ENCODE measurements around the gene PER1. TPM values are rescaled to one million over a fixed set of nuclear protein-coding genes. Genes with fewer than 3 reads are reported as not detected.

PER1 gene
- total and polyA plus RNA-seq, 9 of the 15 experiments (the other 6 are each of a cell fraction or from before 2014, with no cell fraction given): 0.13 to 26.0 (median 3.4) TPM

GRCh38 chr17:8163978-8164814 is 12.0 kb upstream of the PER1 start (continued):
- TF ChIP-seq, protein P1, sequence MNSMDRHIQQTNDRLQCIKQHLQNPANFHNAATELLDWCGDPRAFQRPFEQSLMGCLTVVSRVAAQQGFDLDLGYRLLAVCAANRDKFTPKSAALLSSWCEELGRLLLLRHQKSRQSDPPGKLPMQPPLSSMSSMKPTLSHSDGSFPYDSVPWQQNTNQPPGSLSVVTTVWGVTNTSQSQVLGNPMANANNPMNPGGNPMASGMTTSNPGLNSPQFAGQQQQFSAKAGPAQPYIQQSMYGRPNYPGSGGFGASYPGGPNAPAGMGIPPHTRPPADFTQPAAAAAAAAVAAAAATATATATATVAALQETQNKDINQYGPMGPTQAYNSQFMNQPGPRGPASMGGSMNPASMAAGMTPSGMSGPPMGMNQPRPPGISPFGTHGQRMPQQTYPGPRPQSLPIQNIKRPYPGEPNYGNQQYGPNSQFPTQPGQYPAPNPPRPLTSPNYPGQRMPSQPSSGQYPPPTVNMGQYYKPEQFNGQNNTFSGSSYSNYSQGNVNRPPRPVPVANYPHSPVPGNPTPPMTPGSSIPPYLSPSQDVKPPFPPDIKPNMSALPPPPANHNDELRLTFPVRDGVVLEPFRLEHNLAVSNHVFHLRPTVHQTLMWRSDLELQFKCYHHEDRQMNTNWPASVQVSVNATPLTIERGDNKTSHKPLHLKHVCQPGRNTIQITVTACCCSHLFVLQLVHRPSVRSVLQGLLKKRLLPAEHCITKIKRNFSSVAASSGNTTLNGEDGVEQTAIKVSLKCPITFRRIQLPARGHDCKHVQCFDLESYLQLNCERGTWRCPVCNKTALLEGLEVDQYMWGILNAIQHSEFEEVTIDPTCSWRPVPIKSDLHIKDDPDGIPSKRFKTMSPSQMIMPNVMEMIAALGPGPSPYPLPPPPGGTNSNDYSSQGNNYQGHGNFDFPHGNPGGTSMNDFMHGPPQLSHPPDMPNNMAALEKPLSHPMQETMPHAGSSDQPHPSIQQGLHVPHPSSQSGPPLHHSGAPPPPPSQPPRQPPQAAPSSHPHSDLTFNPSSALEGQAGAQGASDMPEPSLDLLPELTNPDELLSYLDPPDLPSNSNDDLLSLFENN (IDR thresholded peaks at IDR 0.05; ENCODE audit: low read depth in 2 of 2, low read length in 2 of 2): peak in 1 of 2 experiments; percentile 63; a peak in 2 of 4 replicates

DNA sequence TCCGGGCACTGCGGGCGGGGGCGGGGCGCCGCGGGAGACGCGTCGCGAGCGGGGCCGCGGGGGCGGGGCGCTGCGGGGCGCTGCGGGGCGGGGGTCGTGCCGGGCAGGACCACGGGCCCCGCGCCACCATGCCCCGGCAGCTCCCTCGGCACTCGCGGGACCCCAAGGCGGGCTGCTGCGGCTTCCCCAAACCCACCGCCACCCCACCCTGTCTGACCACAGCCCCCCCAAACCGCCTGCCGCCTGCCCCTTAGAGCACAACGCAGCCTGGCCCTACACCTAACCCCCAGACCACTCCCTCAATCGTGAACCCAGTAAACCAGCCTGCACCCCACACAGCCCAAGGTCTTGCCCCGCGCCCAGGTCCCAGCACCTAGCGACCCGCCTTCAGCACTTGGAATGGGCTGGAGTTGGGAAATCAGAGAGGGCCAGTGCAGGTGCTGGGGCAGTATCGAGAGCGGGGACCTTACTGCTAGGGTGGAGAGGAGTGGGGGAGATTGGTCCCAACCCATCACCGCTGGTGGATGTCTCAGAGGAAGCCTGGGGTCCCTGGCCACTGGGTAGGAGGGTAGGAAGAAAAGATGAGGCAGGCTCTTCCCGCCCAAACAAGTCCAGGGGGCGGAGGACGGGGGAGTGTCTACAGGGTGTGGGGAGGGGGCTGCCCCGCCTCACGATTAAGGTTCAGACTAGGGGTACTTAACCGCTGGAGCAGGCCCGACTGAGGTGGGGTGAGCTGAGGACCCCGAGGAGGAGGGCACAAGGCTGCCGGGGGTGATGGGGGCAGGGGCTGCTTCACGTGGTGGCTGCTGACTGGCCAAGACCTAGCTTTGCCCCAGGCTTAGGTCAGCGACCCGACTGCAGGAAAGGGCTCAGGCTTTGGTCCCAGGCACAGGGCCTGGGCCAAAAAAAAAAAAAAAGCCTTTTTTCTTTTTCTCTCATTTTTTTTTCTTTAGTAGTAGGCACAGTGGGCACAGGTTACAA is 11.1 kb upstream of the PER1 start:
- WGBS (ENCODE audit: insufficient coverage, low coverage, missing lambda C conversion rate): 22% methylated on average over 12 of the region's 55 CpGs
- no peak for FAIRE-seq
- in situ Hi-C loops (cut with MboI): no loop called here
- ATAC-seq: peak; percentile 9; the same call in 2 of the 3 replicates
- peak overlapping the region; percentile 91 to 96 for H3K9ac ChIP-seq (ENCODE audit: insufficient read depth in 1 of 2, low read depth in 2 of 2, low read length in 2 of 2)
- peaks cover 31% of the 10 kb centered on the region for H3K79me2 ChIP-seq (ENCODE audit: control insufficient read depth, insufficient read depth, low read length)
- peaks cover 29% of the 10 kb centered on the region; the same call in 2 of the 3 replicates for H3K36me3 ChIP-seq (ENCODE audit: control insufficient read depth, insufficient read depth, low read length)
- no peaks in the 10 kb centered on the region for H3K27me3 ChIP-seq (ENCODE audit: control insufficient read depth in 2 of 2, insufficient read depth in 2 of 2, low read length in 2 of 2)
- H3K27ac ChIP-seq (ENCODE audit: extremely low read depth, low read depth, low read length): peak overlapping the region; percentile 87
- CTCF ChIA-PET (ENCODE audit: low intra/inter-chr PET ratio): no interaction called here
- 0 out of 2 replicates have a peak, but pooled peaks cover 12% of the 10 kb centered on the region for H4K20me1 ChIP-seq (replicated peaks; ENCODE audit: control insufficient read depth, insufficient read depth, low read length)
- no TSS peak for BruUV-seq (replicated peaks)
- H3K9me1 ChIP-seq (ENCODE audit: control insufficient read depth, insufficient read depth, low read length): peaks cover 5% of the 10 kb centered on the region
- H2AFZ ChIP-seq (ENCODE audit: low read depth, low read length): peak overlapping the region; percentile 81
- H3K9me3 ChIP-seq (replicated peaks; ENCODE audit: control insufficient read depth, insufficient read depth, low read depth, low read length): no peaks in the 10 kb centered on the region
- H3K4me1 ChIP-seq (replicated peaks in 1 of 2; ENCODE audit: control insufficient read depth in 2 of 2, insufficient read depth in 2 of 2, low read length in 2 of 2): peaks cover 34 to 43% of the 10 kb centered on the region in 2 experiments
- H3K4me2 ChIP-seq (ENCODE audit: insufficient read depth, low read length): peak overlapping the region; percentile 94
- peak overlapping the region; percentile 97 for H3K4me3 ChIP-seq
- POLR2A ChIA-PET: interaction anchor here (1.0 to 1.8 kb wide), 3 partner anchors 9 to 58 kb away, joined by 3 to 31 read pairs (median 3); no protein-coding TSS in a partner anchor
- intact Hi-C loops (cut with micrococcal nuclease): no loop called here
- DNase-seq (ENCODE audit: extremely low read depth in 1 of 4, low spot score in 3 of 4): peak in 2 of 4 experiments; percentile 30 to 62
- TF ChIP-seq CHD2 (IDR thresholded peaks at IDR 0.05; ENCODE audit: low read depth, low read length): no peak
- TF ChIP-seq CEBPB (tag; IDR thresholded peaks at IDR 0.05): peak; percentile 38; the same call in 1 of the 2 replicates
- no peak for TF ChIP-seq MCM2 (IDR thresholded peaks at IDR 0.05; ENCODE audit: low read depth)
- TF ChIP-seq CBX5 (IDR thresholded peaks at IDR 0.05; ENCODE audit: borderline replicate concordance, low read depth): no peak
- TF ChIP-seq KAT8 (IDR thresholded peaks at IDR 0.05; ENCODE audit: low read depth): no peak
- TF ChIP-seq ZNF274 (IDR thresholded peaks at IDR 0.05; ENCODE audit: borderline replicate concordance, low read depth, low read length): no peak
- TF ChIP-seq HNRNPUL1 (IDR thresholded peaks at IDR 0.05; ENCODE audit: low read length): no peak
- 0 out of 2 replicates have a peak, but pooled peaks have one; percentile 24 for TF ChIP-seq ELF4 (CRISPR knock-in tag; IDR thresholded peaks at IDR 0.05)
- TF ChIP-seq, protein P2, sequence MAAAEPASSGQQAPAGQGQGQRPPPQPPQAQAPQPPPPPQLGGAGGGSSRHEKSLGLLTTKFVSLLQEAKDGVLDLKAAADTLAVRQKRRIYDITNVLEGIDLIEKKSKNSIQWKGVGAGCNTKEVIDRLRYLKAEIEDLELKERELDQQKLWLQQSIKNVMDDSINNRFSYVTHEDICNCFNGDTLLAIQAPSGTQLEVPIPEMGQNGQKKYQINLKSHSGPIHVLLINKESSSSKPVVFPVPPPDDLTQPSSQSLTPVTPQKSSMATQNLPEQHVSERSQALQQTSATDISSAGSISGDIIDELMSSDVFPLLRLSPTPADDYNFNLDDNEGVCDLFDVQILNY (CRISPR knock-in tag; IDR thresholded peaks at IDR 0.05): no peak
- TF ChIP-seq, protein P3, sequence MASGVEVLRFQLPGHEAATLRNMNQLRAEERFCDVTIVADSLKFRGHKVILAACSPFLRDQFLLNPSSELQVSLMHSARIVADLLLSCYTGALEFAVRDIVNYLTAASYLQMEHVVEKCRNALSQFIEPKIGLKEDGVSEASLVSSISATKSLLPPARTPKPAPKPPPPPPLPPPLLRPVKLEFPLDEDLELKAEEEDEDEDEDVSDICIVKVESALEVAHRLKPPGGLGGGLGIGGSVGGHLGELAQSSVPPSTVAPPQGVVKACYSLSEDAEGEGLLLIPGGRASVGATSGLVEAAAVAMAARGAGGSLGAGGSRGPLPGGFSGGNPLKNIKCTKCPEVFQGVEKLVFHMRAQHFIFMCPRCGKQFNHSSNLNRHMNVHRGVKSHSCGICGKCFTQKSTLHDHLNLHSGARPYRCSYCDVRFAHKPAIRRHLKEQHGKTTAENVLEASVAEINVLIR (CRISPR knock-in tag; IDR thresholded peaks at IDR 0.05): no peak
- TF ChIP-seq GABPA (tag; conservative IDR thresholded peaks at IDR 0.05; ENCODE audit: low read depth): no peak

Data from K562 (cell line).